BLaER1 treated with 17β-estradiol and CSF1 and Interleukin-3, amounts not matched to agents 10 nM and 100 nM (cell line): ENCODE results near the gene BRD4.

Experiments used
- H3K27ac ChIP-seq, 11 experiments: shearing (Covaris generic); formaldehyde crosslinking; 2 replicates each; pipeline ENCODE4 v1.8.1; 2022
- H3K27me3 ChIP-seq, 11 experiments: shearing (Covaris generic); formaldehyde crosslinking; 2 replicates each; pipeline ENCODE4 v1.8.1; 2022
- H3K36me3 ChIP-seq, 11 experiments: shearing (Covaris generic); formaldehyde crosslinking; 2 replicates each; pipeline ENCODE4 v1.8.1; 2022
- H3K4me1 ChIP-seq, 10 experiments: shearing (Covaris generic); formaldehyde crosslinking; 2 replicates each; pipeline ENCODE4 v1.8.1; 2022
- H3K4me2 ChIP-seq, 11 experiments: shearing (Covaris generic); formaldehyde crosslinking; 2 replicates each; pipeline ENCODE4 v1.8.1; 2022
- H3K4me3 ChIP-seq, 10 experiments: shearing (Covaris generic); formaldehyde crosslinking; 2 replicates each; pipeline ENCODE4 v1.8.1; 2022
- H3K9ac ChIP-seq, 11 experiments: shearing (Covaris generic); formaldehyde crosslinking; 2 replicates each; pipeline ENCODE4 v1.8.1; 2022
- H3K9me3 ChIP-seq, 11 experiments: shearing (Covaris generic); formaldehyde crosslinking; replicated peaks in 1 of 11; 2 replicates each; pipeline ENCODE4 v1.8.1; 2022
- H4K20me1 ChIP-seq, 11 experiments: shearing (Covaris generic); formaldehyde crosslinking; 2 replicates each; pipeline ENCODE4 v1.8.1; 2022
- Cebpa-rat ChIP-seq, 11 experiments: shearing (Covaris generic); IDR thresholded peaks; 2 replicates each; pipeline ENCODE4 v1.8.1; 2022

BRD4 gene

DNA sequence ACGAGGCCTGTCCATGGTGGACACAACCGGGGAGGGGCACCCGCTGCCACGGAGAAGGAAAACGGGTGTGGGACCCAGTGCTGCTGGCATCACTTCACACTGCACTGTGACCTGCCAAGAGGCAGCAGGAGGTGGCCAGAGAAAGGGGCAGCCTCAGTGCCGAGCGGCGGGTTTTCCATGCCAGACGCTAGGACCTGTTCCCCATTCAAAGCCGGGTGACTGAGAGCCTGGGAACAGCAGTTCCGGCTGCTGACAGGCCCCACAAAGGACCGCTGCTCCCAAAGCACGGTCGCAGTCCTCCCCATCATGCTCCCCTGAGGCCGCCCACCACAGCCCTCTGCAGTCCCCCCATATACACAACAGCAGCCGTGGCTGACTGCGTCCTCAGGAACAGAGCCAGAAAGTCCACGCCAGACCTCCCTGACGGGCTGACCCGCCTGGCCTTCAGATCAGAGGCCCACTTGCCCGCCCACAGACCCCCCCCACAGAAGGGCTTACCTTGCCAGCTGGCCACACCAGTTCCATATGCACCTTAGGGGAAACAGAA lies 41.8 kb upstream of the BRD4 start:
- H3K36me3 ChIP-seq = peaks cover 57 to 80% (median 72%) of the 10 kb centered on the region in 11 experiments
- H3K4me1 ChIP-seq = peaks cover 21 to 54% (median 30%) of the 10 kb centered on the region in 10 experiments
- peaks cover 62 to 99% (median 90%) of the 10 kb centered on the region in 11 experiments for H4K20me1 ChIP-seq
- H3K9ac ChIP-seq = 0 out of 22 replicates have a peak overlapping the region, but pooled peaks of 2 of the 11 experiments have one; percentile 18 to 49
- no peaks in the 10 kb centered on the region for H3K27me3 ChIP-seq
- no peak overlapping the region for H3K4me3 ChIP-seq
- H3K9me3 ChIP-seq = no peaks in the 10 kb centered on the region
- peak overlapping the region in 3 of 11 experiments; percentile 26 to 48 (median 40); a peak in 3 of 22 replicates for H3K27ac ChIP-seq
- peak overlapping the region in 2 of 11 experiments; percentile 43 to 97; a peak in 3 of 22 replicates for H3K4me2 ChIP-seq
- no peak for TF ChIP-seq Cebpa-rat (IDR thresholded peaks at IDR 0.05)

DNA sequence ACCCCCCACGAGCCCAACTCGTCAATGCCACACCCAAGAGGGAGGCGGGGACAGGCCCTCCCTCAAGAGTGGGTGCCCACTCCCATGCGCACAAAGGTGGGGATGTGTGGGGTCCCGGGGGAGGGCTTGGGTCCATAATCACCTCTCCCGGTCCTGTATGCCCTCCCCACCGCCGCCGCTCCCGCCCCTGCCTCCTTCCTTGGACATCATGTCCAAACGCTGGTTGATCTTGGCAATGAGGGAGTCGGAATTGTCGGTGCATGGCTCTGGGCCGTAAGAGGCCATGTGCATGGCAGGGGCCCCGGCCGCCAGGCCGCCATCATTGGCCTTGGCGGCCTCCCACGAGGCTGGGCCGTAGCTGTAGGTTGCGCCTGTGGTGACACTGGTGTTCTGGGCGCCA lies 41.3 kb upstream of the BRD4 start:
- Histone ChIP-seq H3K4me2 (peak overlapping the region in 1 of 11 experiments; percentile 97; a peak in 1 of 22 replicates), H4K20me1 (peaks cover 62 to 100% (median 95%) of the 10 kb centered on the region in 11 experiments), H3K9me3 (no peaks in the 10 kb centered on the region), H3K9ac (peak overlapping the region in 1 of 11 experiments; percentile 18; a peak in 1 of 22 replicates), H3K4me1 (peaks cover 21 to 54% (median 30%) of the 10 kb centered on the region in 10 experiments), H3K4me3 (no peak overlapping the region), H3K27me3 (no peaks in the 10 kb centered on the region), H3K27ac (peak overlapping the region in 1 of 11 experiments; percentile 46; a peak in 1 of 22 replicates), H3K36me3 (peaks cover 62 to 85% (median 77%) of the 10 kb centered on the region in 11 experiments)
- TF ChIP-seq Cebpa-rat (IDR thresholded peaks at IDR 0.05) = no peak

DNA sequence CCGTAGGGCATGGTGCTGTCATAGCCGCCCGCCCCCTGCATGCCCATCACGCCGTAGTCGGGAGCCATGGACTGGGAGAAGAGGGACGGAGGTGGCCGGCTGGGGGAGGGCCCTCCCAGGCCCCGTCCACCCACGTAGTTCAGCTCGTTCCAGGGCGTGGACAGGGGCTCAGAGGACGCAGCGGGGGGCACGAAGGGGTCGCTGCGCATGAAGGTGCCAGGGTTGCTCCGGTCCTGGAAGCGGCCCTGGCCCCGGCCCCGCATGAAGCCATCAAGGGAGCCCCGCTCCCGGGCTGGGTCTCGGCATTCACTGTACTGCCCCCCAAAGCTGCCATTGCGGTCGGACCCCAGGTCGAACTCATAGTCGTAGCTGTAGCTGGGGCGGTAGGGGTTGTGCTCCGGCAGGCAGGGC lies 40.6 kb upstream of the BRD4 start:
- Histone ChIP-seq H4K20me1 (peaks cover 60 to 100% (median 98%) of the 10 kb centered on the region in 11 experiments), H3K36me3 (peaks cover 70 to 93% (median 85%) of the 10 kb centered on the region in 11 experiments), H3K4me2 (peak overlapping the region in 3 of 11 experiments; percentile 30 to 51 (median 35); a peak in 6 of 22 replicates), H3K4me3 (0 out of 20 replicates have a peak overlapping the region, but pooled peaks of 1 of the 10 experiments have one; percentile 4), H3K9ac (peak overlapping the region in 7 of 11 experiments; percentile 12 to 42 (median 29); a peak in 9 of 22 replicates), H3K4me1 (peaks cover 19 to 54% (median 29%) of the 10 kb centered on the region in 10 experiments), H3K27ac (peak overlapping the region in 7 of 11 experiments; percentile 17 to 49 (median 45); a peak in 14 of 22 replicates), H3K27me3 (no peaks in the 10 kb centered on the region), H3K9me3 (no peaks in the 10 kb centered on the region)
- no peak for TF ChIP-seq Cebpa-rat (IDR thresholded peaks at IDR 0.05)

DNA sequence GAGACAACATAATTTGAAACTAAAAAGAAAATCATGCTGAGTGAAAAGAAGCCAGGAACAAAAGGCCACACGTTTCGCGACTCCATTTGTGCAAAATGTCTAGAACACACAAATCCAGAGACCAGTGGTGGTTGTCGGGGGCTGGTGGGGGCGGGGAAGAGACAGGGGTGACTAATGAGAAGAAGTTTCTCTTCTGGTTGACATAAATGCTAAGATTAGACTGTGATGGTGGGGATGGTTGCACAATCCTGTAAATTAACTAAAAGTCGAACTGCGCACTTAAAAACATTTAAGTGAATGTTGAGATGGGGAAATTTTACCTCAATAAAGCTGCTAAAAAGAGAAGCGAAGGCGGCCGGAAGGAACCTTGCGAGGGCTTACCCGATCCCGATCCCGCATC lies 40.1 kb upstream of the BRD4 start:
- H4K20me1 ChIP-seq = peaks cover 55 to 100% (median 98%) of the 10 kb centered on the region in 11 experiments
- no peaks in the 10 kb centered on the region for H3K27me3 ChIP-seq
- H3K27ac ChIP-seq = peak overlapping the region in 7 of 11 experiments; percentile 17 to 49 (median 45); a peak in 13 of 22 replicates
- H3K9me3 ChIP-seq = no peaks in the 10 kb centered on the region
- 0 out of 20 replicates have a peak overlapping the region, but pooled peaks of 1 of the 10 experiments have one; percentile 4 for H3K4me3 ChIP-seq
- peak overlapping the region in 7 of 11 experiments; percentile 12 to 42 (median 29); a peak in 9 of 22 replicates for H3K9ac ChIP-seq
- peaks cover 15 to 50% (median 25%) of the 10 kb centered on the region in 10 experiments for H3K4me1 ChIP-seq
- TF ChIP-seq Cebpa-rat (IDR thresholded peaks at IDR 0.05) = no peak
- peak overlapping the region in 3 of 11 experiments; percentile 30 to 51 (median 35); a peak in 5 of 22 replicates for H3K4me2 ChIP-seq
- peaks cover 74 to 97% (median 89%) of the 10 kb centered on the region in 11 experiments for H3K36me3 ChIP-seq

DNA sequence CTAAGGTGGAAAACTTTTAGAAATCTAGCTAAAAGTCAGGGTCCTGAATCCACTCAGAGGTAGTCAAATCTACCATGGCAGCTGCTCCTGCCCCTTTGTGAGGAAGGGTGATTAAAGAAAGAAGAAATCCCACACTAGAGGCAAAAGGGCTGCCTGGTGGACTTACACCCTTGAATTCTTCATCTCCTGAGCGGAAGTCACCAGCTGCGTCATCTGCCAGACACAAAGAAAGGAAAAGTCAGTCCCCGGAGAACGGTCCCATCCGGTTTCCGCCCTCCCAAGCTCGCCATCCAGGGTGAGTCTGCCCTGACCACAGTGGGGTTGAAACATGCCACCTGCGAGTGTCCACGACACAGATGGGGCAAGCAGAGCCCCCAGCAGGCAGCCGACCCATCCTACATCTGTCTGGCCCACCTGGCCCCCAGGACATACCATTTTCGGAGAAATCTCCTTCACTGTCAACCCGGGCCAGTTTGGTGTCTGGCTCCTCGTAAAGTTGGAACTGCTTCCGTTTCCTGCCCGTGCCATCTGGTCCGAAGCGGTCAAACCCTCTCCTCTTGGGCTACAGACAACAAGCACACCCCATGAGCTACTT lies 39.5 kb upstream of the BRD4 start:
- TF ChIP-seq Cebpa-rat (IDR thresholded peaks at IDR 0.05) = no peak

DNA sequence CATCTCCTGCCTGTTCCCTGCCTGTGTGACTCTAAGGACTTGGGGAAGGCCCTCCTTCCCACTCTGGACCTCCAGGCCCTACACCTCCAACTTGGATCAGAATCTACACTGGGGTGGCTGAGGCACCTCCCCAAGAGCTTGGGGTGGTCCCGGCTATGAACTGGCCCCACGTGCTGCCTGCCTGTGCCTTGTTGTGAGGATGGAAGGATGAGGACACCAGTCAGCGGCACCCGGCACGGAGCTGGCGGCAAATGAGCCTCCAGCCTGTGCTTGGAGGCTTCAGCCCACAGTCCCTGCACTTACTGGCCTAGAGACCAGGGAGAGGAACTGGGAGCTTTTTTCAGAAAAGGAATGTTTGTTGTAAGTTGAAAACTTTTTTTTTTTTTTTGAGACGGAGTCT lies 38.8 kb upstream of the BRD4 start:
- peaks cover 88 to 100% (median 97%) of the 10 kb centered on the region in 11 experiments for H3K36me3 ChIP-seq
- peaks cover 2 to 36% (median 12%) of the 10 kb centered on the region in 10 experiments; a peak in 17 of 20 replicates for H3K4me1 ChIP-seq
- H3K4me3 ChIP-seq = no peak overlapping the region
- peak overlapping the region in 2 of 11 experiments; percentile 4 to 45; a peak in 1 of 22 replicates for H3K27ac ChIP-seq
- no peak overlapping the region for H3K4me2 ChIP-seq
- H3K9ac ChIP-seq = peak overlapping the region in 2 of 11 experiments; percentile 18 to 29; a peak in 1 of 22 replicates
- H4K20me1 ChIP-seq = peaks cover 42 to 98% (median 88%) of the 10 kb centered on the region in 11 experiments
- no peaks in the 10 kb centered on the region for H3K9me3 ChIP-seq
- no peaks in the 10 kb centered on the region for H3K27me3 ChIP-seq
- no peak for TF ChIP-seq Cebpa-rat (IDR thresholded peaks at IDR 0.05)

More for the DNA sequence above, 39.5 kb upstream of the BRD4 start:
- Histone ChIP-seq H3K36me3 (peaks cover 80 to 100% (median 95%) of the 10 kb centered on the region in 11 experiments), H4K20me1 (peaks cover 49 to 100% (median 95%) of the 10 kb centered on the region in 11 experiments), H3K27me3 (no peaks in the 10 kb centered on the region), H3K9me3 (no peaks in the 10 kb centered on the region), H3K9ac (peak overlapping the region in 3 of 11 experiments; percentile 28 to 42 (median 32); a peak in 4 of 22 replicates), H3K4me3 (no peak overlapping the region), H3K4me1 (peaks cover 9 to 44% (median 19%) of the 10 kb centered on the region in 10 experiments), H3K27ac (peak overlapping the region in 5 of 11 experiments; percentile 7 to 45 (median 15); a peak in 4 of 22 replicates), H3K4me2 (no peak overlapping the region)

DNA sequence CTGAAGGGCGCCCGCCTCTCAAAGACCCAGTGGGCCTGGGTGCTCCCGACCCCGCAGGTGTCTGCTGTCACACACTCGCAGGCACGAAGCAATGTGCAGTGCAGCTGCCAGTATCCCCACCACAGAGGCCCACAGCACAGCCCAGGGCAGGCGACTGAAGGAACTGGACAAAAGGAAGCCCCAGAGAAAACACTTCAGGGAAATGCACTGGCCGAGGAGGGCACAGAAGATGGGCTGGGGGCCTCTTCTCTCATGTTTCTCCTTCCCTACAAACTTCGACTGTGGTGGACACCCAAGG lies 37.2 kb upstream of the BRD4 start:
- Histone ChIP-seq H3K36me3 (peaks cover 100% of the 10 kb centered on the region in 11 experiments), H3K4me3 (no peak overlapping the region), H3K4me1 (peaks cover 0 to 20% (median 3%) of the 10 kb centered on the region in 10 experiments; a peak in 12 of 20 replicates), H4K20me1 (peaks cover 34 to 97% (median 84%) of the 10 kb centered on the region in 11 experiments), H3K4me2 (no peak overlapping the region), H3K27me3 (no peaks in the 10 kb centered on the region), H3K27ac (no peak overlapping the region), H3K9me3 (peaks cover 0 to 13% (median 11%) of the 10 kb centered on the region in 11 experiments; a peak in 16 of 22 replicates), H3K9ac (no peak overlapping the region)
- TF ChIP-seq Cebpa-rat (IDR thresholded peaks at IDR 0.05) = no peak

DNA sequence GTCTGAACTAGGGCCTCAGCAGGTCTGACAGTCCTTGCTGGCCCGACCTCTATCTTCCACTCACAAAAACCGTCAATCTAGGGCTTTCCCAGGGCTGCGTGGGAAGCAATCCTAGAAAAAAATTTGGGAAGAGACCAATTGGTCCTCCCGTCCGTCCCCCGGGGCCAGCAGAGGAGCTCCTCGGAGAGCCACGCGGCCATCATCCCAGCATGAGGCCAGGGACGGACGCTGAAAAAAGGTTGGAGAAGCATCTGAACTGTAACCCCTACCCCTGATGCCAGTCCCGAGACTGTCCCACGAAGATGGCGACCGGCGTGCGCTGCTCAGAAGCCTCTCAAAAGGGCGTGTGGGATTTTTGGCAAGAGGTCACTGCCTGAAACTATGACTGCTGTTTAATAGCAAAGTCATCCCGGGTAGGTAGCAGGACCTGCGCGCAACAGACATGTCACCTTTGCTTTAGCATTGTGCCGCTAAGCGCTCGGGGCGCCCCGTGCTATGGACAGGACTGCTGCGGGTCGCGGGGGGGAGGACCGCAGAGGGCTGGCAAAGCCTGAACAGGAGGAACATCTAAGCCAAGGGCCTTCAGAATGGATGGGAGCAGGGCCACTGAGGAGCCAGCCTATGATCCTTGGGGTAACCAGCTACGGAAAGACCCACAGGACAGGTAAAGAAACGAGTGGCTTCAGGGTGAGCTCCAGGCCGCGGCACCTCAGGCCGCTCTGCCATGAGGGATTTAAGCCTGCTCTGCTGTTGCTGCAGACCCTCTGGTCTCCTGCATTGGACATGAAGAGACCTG lies 36.7 kb upstream of the BRD4 start:
- Histone ChIP-seq H4K20me1 (peaks cover 28 to 93% (median 79%) of the 10 kb centered on the region in 11 experiments), H3K9me3 (peaks cover 0 to 18% (median 12%) of the 10 kb centered on the region in 11 experiments; a peak in 16 of 22 replicates), H3K36me3 (peaks cover 98 to 100% (median 100%) of the 10 kb centered on the region in 11 experiments), H3K9ac (no peak overlapping the region), H3K27me3 (no peaks in the 10 kb centered on the region), H3K4me1 (peaks cover 0 to 15% (median 2%) of the 10 kb centered on the region in 10 experiments; a peak in 10 of 20 replicates), H3K27ac (no peak overlapping the region), H3K4me2 (no peak overlapping the region), H3K4me3 (no peak overlapping the region)
- no peak for TF ChIP-seq Cebpa-rat (IDR thresholded peaks at IDR 0.05)
